ENCODE results near the gene AGBL4. TPM values are rescaled to one million over a fixed set of nuclear protein-coding genes. Genes with fewer than 3 reads are reported as not detected.

The AGBL4 gene
- total and polyA plus RNA-seq, 2 of the 4 experiments (the other 2 are of a cell fraction), result not detected

DNA sequence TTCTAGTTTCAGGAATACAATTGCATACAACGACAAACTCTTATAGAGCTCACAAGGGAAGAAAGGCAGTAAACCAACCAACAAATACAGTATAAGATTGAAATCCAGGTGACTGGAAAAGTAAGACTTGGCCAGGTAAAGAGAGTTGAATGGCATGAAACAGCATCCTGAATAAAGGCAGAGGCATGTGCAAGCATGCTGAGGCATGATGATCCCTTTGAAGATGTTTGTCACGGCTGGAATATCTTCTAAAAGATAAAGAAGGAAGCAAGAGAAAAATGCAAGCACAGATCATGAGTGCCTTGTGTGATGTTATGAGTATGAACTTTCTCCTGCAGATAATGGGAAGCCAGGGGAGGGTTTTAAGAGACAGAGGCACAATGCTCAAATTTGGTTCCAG, 1468.5 kb downstream of the AGBL4 start:
- H3K9ac ChIP-seq (ENCODE audit: low read depth, low read length), result no peak overlapping the region
- no peak overlapping the region for H3K18ac ChIP-seq (ENCODE audit: low read depth, low read length)
- H3K36me3 ChIP-seq (ENCODE audit: control insufficient read depth, insufficient read depth, low read length), result no peaks in the 10 kb centered on the region
- TF ChIP-seq, protein P1, sequence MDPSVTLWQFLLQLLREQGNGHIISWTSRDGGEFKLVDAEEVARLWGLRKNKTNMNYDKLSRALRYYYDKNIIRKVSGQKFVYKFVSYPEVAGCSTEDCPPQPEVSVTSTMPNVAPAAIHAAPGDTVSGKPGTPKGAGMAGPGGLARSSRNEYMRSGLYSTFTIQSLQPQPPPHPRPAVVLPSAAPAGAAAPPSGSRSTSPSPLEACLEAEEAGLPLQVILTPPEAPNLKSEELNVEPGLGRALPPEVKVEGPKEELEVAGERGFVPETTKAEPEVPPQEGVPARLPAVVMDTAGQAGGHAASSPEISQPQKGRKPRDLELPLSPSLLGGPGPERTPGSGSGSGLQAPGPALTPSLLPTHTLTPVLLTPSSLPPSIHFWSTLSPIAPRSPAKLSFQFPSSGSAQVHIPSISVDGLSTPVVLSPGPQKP (IDR thresholded peaks at IDR 0.05; ENCODE audit: borderline replicate concordance, low read depth, low read length), result no peak
- TF ChIP-seq, protein P2, sequence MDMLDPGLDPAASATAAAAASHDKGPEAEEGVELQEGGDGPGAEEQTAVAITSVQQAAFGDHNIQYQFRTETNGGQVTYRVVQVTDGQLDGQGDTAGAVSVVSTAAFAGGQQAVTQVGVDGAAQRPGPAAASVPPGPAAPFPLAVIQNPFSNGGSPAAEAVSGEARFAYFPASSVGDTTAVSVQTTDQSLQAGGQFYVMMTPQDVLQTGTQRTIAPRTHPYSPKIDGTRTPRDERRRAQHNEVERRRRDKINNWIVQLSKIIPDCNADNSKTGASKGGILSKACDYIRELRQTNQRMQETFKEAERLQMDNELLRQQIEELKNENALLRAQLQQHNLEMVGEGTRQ (IDR thresholded peaks at IDR 0.05; ENCODE audit: low read depth, low read length), result no peak
- no peak overlapping the region for H3K23ac ChIP-seq (ENCODE audit: low read depth, low read length)
- DNase-seq (no peak), ATAC-seq (ENCODE audit: low read depth) (no peak)
- H3K4me3 ChIP-seq (ENCODE audit: insufficient read depth, low read depth, low read length), result no peak overlapping the region
- in situ Hi-C loops (cut with MboI; ENCODE audit: low sequenced_read_pairs) (no loop called here), dilution Hi-C loops (cut with HindIII; ENCODE audit: low sequenced_read_pairs, unreplicated experiment) (no loop called here), intact Hi-C loops (cut with micrococcal nuclease) (no loop called here)
- no peak overlapping the region for H3K56ac ChIP-seq (ENCODE audit: extremely low read depth, insufficient read depth, low read length)
- 0% methylated on average over 1 of the region's 2 CpGs; no CpG with 5 or more reads in 1 of the 2 experiments for WGBS, 2 experiments (ENCODE audit: extremely low coverage in 2 of 2, insufficient read length in 1 of 2)
- no peak overlapping the region for H2AFZ ChIP-seq (replicated peaks; ENCODE audit: low read length, poor library complexity)
- H3K4me2 ChIP-seq (ENCODE audit: low read depth, low read length), result no peak overlapping the region
- H3K9me1 ChIP-seq (ENCODE audit: insufficient read depth, low read length), result no peaks in the 10 kb centered on the region
- no peak overlapping the region for H4K8ac ChIP-seq (ENCODE audit: low read depth in 2 of 2, low read length in 2 of 2)
- H4K91ac ChIP-seq (ENCODE audit: insufficient read depth, low read depth, low read length), result no peak overlapping the region
- no peaks in the 10 kb centered on the region for H3K27me3 ChIP-seq (ENCODE audit: control insufficient read depth, insufficient read depth, low read length)
- no peaks in the 10 kb centered on the region for H3K79me1 ChIP-seq (ENCODE audit: low read depth in 1 of 2, low read length in 2 of 2)
- no peak overlapping the region for H3K14ac ChIP-seq (replicated peaks; ENCODE audit: low read depth, low read length)
- no peak overlapping the region for H3K4ac ChIP-seq (ENCODE audit: low read depth, low read length)
- H2BK15ac ChIP-seq (ENCODE audit: low read depth, low read length), result no peak overlapping the region
- no peak overlapping the region for H2BK120ac ChIP-seq (ENCODE audit: low read depth, low read length)
- ChIA-PET CTCF (interaction anchor here (0.6 kb wide), 1 partner anchor 17 kb away, joined by 3 read pairs; no protein-coding TSS in a partner anchor), POLR2A (ENCODE audit: unreplicated experiment) (no interaction called here)
- H2AK9ac ChIP-seq (replicated peaks; ENCODE audit: low read depth, low read length, poor library complexity), result no peak overlapping the region
- no TSS peak for BruUV-seq (replicated peaks)
- H3K4me1 ChIP-seq (ENCODE audit: control insufficient read depth, insufficient read depth, low read length), result no peaks in the 10 kb centered on the region
- H4K20me1 ChIP-seq (ENCODE audit: insufficient read depth, low read length), result no peaks in the 10 kb centered on the region
- H4K5ac ChIP-seq (ENCODE audit: low read depth, low read length), result no peak overlapping the region
- H2BK5ac ChIP-seq (ENCODE audit: low read depth, low read length, poor library complexity, severe bottlenecking), result no peak overlapping the region
- no peak overlapping the region for H2AK5ac ChIP-seq (ENCODE audit: low read depth, low read length)
- no peak overlapping the region for H3K27ac ChIP-seq (ENCODE audit: insufficient read depth, low read length)
- H2BK20ac ChIP-seq (ENCODE audit: low read depth, low read length), result no peak overlapping the region
- H3K9me3 ChIP-seq (ENCODE audit: control insufficient read depth, insufficient read depth, low read length), result no peaks in the 10 kb centered on the region
